ENCODE data around the gene MAN1C1. TPM values are rescaled to one million over a fixed set of nuclear protein-coding genes. Genes with fewer than 3 reads are reported as not detected.
A peak's percentile ranks its signal among the peaks of the same experiment; 100 is the strongest.

Gene MAN1C1
- total and polyA plus RNA-seq, 2 donors (not counting 3 experiments of a cell fraction or from before 2014, with no cell fraction given), result 1.5 to 4.0 TPM

- DNase-seq (ENCODE audit: low read depth, low spot score) (peak; percentile 18), FAIRE-seq (peak; percentile 56)
- Histone ChIP-seq H3K4me2 (ENCODE audit: insufficient read depth, low read length) (peak overlapping the region; percentile 53), H3K4me3 (replicated peaks in 1 of 3; ENCODE audit: insufficient read depth in 1 of 3, low read depth in 1 of 3, low read length in 3 of 3) (peak overlapping the region; percentile 22 to 61 (median 53)), H3K4me1 (ENCODE audit: control insufficient read depth, extremely low read depth, insufficient read depth, low read length) (peaks cover 35% of the 10 kb centered on the region), H3K27ac (ENCODE audit: insufficient read depth, low read depth, low read length) (no peak overlapping the region), H3K9me1 (replicated peaks; ENCODE audit: control insufficient read depth, extremely low read depth, insufficient read depth, low read length) (no peaks in the 10 kb centered on the region), H3K79me2 (ENCODE audit: control insufficient read depth, insufficient read depth, low read length) (peaks cover 20% of the 10 kb centered on the region), H3K36me3 (ENCODE audit: control insufficient read depth in 2 of 2, extremely low read depth in 1 of 2, insufficient read depth in 2 of 2, low read length in 2 of 2) (no peaks in the 10 kb centered on the region), H3K9me3 (replicated peaks; ENCODE audit: control insufficient read depth, insufficient read depth, low read length) (no peaks in the 10 kb centered on the region), H3K9ac (replicated peaks; ENCODE audit: extremely low read depth, insufficient read depth, low read length) (peak overlapping the region; percentile 53), H4K20me1 (replicated peaks; ENCODE audit: control insufficient read depth, extremely low read depth, insufficient read depth, low read length) (no peaks in the 10 kb centered on the region), H2AFZ (ENCODE audit: low read depth, low read length) (peak overlapping the region; percentile 2), H3K27me3 (ENCODE audit: control insufficient read depth in 2 of 2, insufficient read depth in 2 of 2, low read length in 2 of 2) (peaks cover 0 to 1% of the 10 kb centered on the region in 2 experiments)
- dilution Hi-C loops (cut with MboI; ENCODE audit: extremely low pct_ligation_motif_present, low sequenced_read_pairs), result no loop called here
- POLR2A ChIA-PET, result no interaction called here
- TF ChIP-seq CTCF (IDR thresholded peaks at IDR 0.05; ENCODE audit: extremely low read depth in 1 of 2, insufficient read depth in 1 of 2, low read depth in 1 of 2, low read length in 2 of 2) (no peak), POLR2A (IDR thresholded peaks at IDR 0.05; ENCODE audit: low read depth, low read length) (peak; percentile 26)
- no TSS peak for BruUV-seq (replicated peaks)
- CTCF ChIA-PET, result interaction anchor here (0.7 to 3.1 kb wide), 7 partner anchors 9 to 369 kb away, joined by 3 to 15 read pairs (median 3); no protein-coding TSS in a partner anchor
- intact Hi-C loops (cut with micrococcal nuclease), result loop anchor here (10.0 kb wide), 2 partner anchors 366 to 566 kb away; partner anchors contain the start of genes MACO1 and SYF2
Measured at GRCh38 chr1:25800703-25801377, 184.2 kb downstream of the MAN1C1 start.

GRCh38 chr1:25802915-25803314, 186.3 kb downstream of the MAN1C1 start:
- no peak for FAIRE-seq
- ChIA-PET CTCF (interaction anchor here (1.1 to 1.4 kb wide), 3 partner anchors 184 to 230 kb away, joined by 4 read pairs; no protein-coding TSS in a partner anchor), POLR2A (interaction anchor here (1.3 kb wide), 1 partner anchor 555 kb away, joined by 4 read pairs; the partner anchor contains the start of gene RSRP1)
- no peaks in the 10 kb centered on the region for H4K20me1 ChIP-seq (replicated peaks; ENCODE audit: control insufficient read depth, extremely low read depth, insufficient read depth, low read length)
- no peaks in the 10 kb centered on the region for H3K27me3 ChIP-seq (ENCODE audit: control insufficient read depth in 2 of 2, insufficient read depth in 2 of 2, low read length in 2 of 2)
- TSS peak; percentile 20 for BruUV-seq (replicated peaks)
- no peak overlapping the region for H3K4me2 ChIP-seq (ENCODE audit: insufficient read depth, low read length)
- dilution Hi-C loops (cut with MboI; ENCODE audit: extremely low pct_ligation_motif_present, low sequenced_read_pairs) (no loop called here), intact Hi-C loops (cut with micrococcal nuclease) (loop anchor here (10.0 kb wide), 2 partner anchors 368 to 568 kb away; partner anchors contain the start of genes MACO1 and SYF2)
- TF ChIP-seq CTCF (IDR thresholded peaks at IDR 0.05; ENCODE audit: extremely low read depth in 1 of 2, insufficient read depth in 1 of 2, low read depth in 1 of 2, low read length in 2 of 2) (no peak), POLR2AphosphoS5 (IDR thresholded peaks at IDR 0.05; ENCODE audit: insufficient read depth, low read depth, low read length) (no peak), MYC (IDR thresholded peaks at IDR 0.05; ENCODE audit: low read depth, low read length) (no peak), EZH2 (IDR thresholded peaks at IDR 0.05; ENCODE audit: borderline replicate concordance, low read depth, low read length, severe bottlenecking) (no peak), GATA2 (IDR thresholded peaks at IDR 0.05; ENCODE audit: insufficient read depth, insufficient read length, low read depth, low read length) (no peak), FOS (IDR thresholded peaks at IDR 0.05; ENCODE audit: borderline replicate concordance, insufficient read depth, low read length) (no peak), POLR2A (IDR thresholded peaks at IDR 0.05; ENCODE audit: low read depth, low read length) (no peak), MAX (IDR thresholded peaks at IDR 0.05; ENCODE audit: insufficient read depth, insufficient read length) (no peak), JUN (IDR thresholded peaks at IDR 0.05; ENCODE audit: borderline replicate concordance, insufficient read depth, insufficient read length, low read depth) (no peak)
- H3K9me3 ChIP-seq (replicated peaks; ENCODE audit: control insufficient read depth, insufficient read depth, low read length), result no peaks in the 10 kb centered on the region
- H3K4me3 ChIP-seq (replicated peaks in 1 of 3; ENCODE audit: insufficient read depth in 1 of 3, low read depth in 1 of 3, low read length in 3 of 3), result no peak overlapping the region
- peaks cover 43% of the 10 kb centered on the region for H3K4me1 ChIP-seq (ENCODE audit: control insufficient read depth, extremely low read depth, insufficient read depth, low read length)
- H3K79me2 ChIP-seq (ENCODE audit: control insufficient read depth, insufficient read depth, low read length), result peaks cover 20% of the 10 kb centered on the region
- no peak overlapping the region for H3K27ac ChIP-seq (ENCODE audit: insufficient read depth, low read depth, low read length)
- no peaks in the 10 kb centered on the region for H3K9me1 ChIP-seq (replicated peaks; ENCODE audit: control insufficient read depth, extremely low read depth, insufficient read depth, low read length)
- no peak for DNase-seq (ENCODE audit: low read depth, low spot score)
- H3K9ac ChIP-seq (replicated peaks; ENCODE audit: extremely low read depth, insufficient read depth, low read length), result no peak overlapping the region
- peaks cover 3 to 7% of the 10 kb centered on the region in 2 experiments for H3K36me3 ChIP-seq (ENCODE audit: control insufficient read depth in 2 of 2, extremely low read depth in 1 of 2, insufficient read depth in 2 of 2, low read length in 2 of 2)
- no peak overlapping the region for H2AFZ ChIP-seq (ENCODE audit: low read depth, low read length)

Data from endothelial cell of umbilical vein (primary cell).